ENCODE measurements around the gene SMIM43. TPM values are rescaled to one million over a fixed set of nuclear protein-coding genes. Genes with fewer than 3 reads are reported as not detected.
A peak's percentile ranks its signal among the peaks of the same experiment; 100 is the strongest.

SMIM43 gene
- total and polyA plus RNA-seq, 9 of the 15 experiments (the other 6 are each of a cell fraction or from before 2014, with no cell fraction given): not detected

GRCh38 chr4:121790976-121791375 lies 26.0 kb upstream of the SMIM43 start (continued):
- TF ChIP-seq TOE1 (IDR thresholded peaks at IDR 0.05; ENCODE audit: borderline replicate concordance) (peak; percentile 84; the same call in 1 of the 2 replicates), TOE1 (CRISPR knock-in tag; IDR thresholded peaks at IDR 0.05; ENCODE audit: borderline replicate concordance, low read depth) (no peak), RCOR1 (IDR thresholded peaks at IDR 0.05; ENCODE audit: borderline replicate concordance in 1 of 2, low read depth in 2 of 2, low read length in 2 of 2) (peak; percentile 35 to 96; a peak in 3 of 4 replicates), SMAD3 (CRISPR knock-in tag; conservative IDR thresholded peaks at IDR 0.05) (peak; percentile 63; the same call in 1 of the 2 replicates), REST (IDR thresholded peaks at IDR 0.05; ENCODE audit: borderline replicate concordance) (peak; percentile 61), REST (CRISPR knock-in tag; IDR thresholded peaks at IDR 0.05; ENCODE audit: low read depth) (no peak), HES1 (IDR thresholded peaks at IDR 0.05; ENCODE audit: low read depth) (peak; percentile 85), USF1 (CRISPR knock-in tag; IDR thresholded peaks at IDR 0.05) (peak; percentile 80), CBX3 (IDR thresholded peaks at IDR 0.05; ENCODE audit: borderline replicate concordance in 1 of 2, low read length in 2 of 2) (peak in 1 of 2 experiments; percentile 48; a peak in 1 of 3 replicates), ZBTB43 (CRISPR knock-in tag; IDR thresholded peaks at IDR 0.05) (no peak), HDGF (IDR thresholded peaks at IDR 0.05) (no peak), THRAP3 (IDR thresholded peaks at IDR 0.05; ENCODE audit: borderline replicate concordance) (no peak), RAD51 (IDR thresholded peaks at IDR 0.05; ENCODE audit: borderline replicate concordance, low read depth) (peak; percentile 88), ARID3A (IDR thresholded peaks at IDR 0.05; ENCODE audit: borderline replicate concordance, low read depth, low read length) (peak; percentile 86; the same call in 1 of the 2 replicates), XRCC4 (IDR thresholded peaks at IDR 0.05; ENCODE audit: extremely low read depth, insufficient read depth, insufficient read length) (no peak)
